Measurements from ENCODE around the gene PHLDA2.
A peak's percentile ranks its signal among the peaks of the same experiment; 100 is the strongest.
"Not testable (repeated sequence)": the region's sequence is repeated elsewhere in the genome, so short reads cannot be mapped to it uniquely, and the experiment has no call there.

PHLDA2 gene

DNA sequence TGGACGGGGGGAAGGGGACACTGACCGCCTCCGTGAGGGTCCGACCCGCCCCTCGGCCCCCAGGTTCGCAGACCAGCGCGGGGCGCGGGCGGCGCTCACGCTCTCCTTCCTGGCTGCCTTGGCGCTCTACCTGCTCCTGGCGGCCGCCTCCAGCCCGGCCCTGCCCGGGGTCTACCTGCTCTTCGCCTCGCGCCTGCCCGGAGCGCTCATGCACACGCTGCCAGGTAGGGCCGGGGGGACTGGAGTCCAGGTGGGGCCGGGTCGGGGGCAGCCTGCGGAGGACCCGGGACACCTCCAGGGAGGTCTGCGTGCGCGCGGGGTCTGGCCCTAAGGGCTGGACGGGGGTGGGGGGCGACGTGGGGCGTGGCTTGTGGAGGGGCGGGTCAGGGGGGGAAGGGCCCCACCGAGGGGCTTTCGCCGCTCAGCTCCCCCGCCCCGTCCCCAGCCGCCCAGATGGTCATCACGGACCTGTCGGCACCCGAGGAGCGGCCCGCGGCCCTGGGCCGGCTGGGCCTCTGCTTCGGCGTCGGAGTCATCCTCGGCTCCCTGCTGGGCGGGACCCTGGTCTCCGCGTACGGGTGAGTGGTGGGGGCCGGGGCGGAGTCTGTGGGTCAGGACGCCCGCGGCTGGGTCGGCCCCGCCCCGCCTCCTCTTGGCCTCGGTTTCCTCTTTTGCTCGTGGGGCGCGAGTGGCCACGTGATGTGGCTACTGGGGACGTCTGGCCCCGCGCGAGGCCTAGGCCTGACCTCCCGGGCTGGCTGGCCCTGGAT is 19.9 kb downstream of the PHLDA2 start:
- no peaks in the 10 kb centered on the region for H3K9me3 ChIP-seq (ENCODE audit: insufficient read depth, low read depth, low read length)
- no peaks in the 10 kb centered on the region for H4K20me1 ChIP-seq (ENCODE audit: insufficient read depth, low read length, poor library complexity, severe bottlenecking)
- H3K4me1 ChIP-seq (ENCODE audit: insufficient read depth, low read length, poor library complexity, severe bottlenecking): peaks cover 25% of the 10 kb centered on the region
- H3K9ac ChIP-seq (ENCODE audit: low read depth, low read length, poor library complexity, severe bottlenecking): no peak overlapping the region
- peaks cover 1% of the 10 kb centered on the region; the same call in 1 of the 2 replicates for H3K79me2 ChIP-seq (ENCODE audit: insufficient read depth, low read length)
- TF ChIP-seq CTCF (conservative IDR thresholded peaks at IDR 0.05; ENCODE audit: low read length): no peak
- TF ChIP-seq EZH2phosphoT487 (IDR thresholded peaks at IDR 0.05; ENCODE audit: borderline replicate concordance): no peak
- no peak overlapping the region for H3K4me2 ChIP-seq (ENCODE audit: low read depth, low read length, poor library complexity, severe bottlenecking)
- no peaks in the 10 kb centered on the region for H3K9me2 ChIP-seq (replicated peaks; ENCODE audit: low read depth, low read length)
- H2AFZ ChIP-seq (ENCODE audit: low read length): no peak overlapping the region
- no peak overlapping the region for H3K4me3 ChIP-seq (ENCODE audit: low read length, poor library complexity, severe bottlenecking)
- H3K27me3 ChIP-seq (ENCODE audit: insufficient read depth, low read length, poor library complexity, severe bottlenecking): no peaks in the 10 kb centered on the region
- no peaks in the 10 kb centered on the region for H3K36me3 ChIP-seq (ENCODE audit: insufficient read depth, low read length)
- H3F3A ChIP-seq (ENCODE audit: low read depth): no peaks in the 10 kb centered on the region

DNA sequence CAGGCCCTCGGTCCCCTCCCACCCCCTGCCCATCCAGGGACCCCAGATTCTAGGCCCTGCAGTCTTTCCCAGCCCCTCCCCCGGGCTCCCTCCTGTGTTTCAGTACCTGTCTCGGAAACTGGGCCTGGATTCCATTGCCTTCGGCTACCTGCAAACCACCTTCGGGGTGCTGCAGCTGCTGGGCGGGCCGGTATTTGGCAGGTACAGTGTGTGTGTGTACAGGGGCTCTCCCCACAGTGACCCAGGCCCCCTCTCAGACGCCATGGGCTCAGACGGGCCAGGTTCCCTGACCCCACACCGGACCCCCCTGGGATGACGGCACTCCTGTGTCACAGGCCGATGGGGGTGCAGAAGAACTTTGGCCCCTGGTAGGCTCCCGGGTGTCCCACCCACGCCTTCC is 21.1 kb downstream of the PHLDA2 start:
- Histone ChIP-seq H3K9me3 (ENCODE audit: insufficient read depth, low read depth, low read length) (no peaks in the 10 kb centered on the region), H3K9me2 (replicated peaks; ENCODE audit: low read depth, low read length) (no peaks in the 10 kb centered on the region), H3K4me2 (ENCODE audit: low read depth, low read length, poor library complexity, severe bottlenecking) (no peak overlapping the region), H3K4me3 (ENCODE audit: low read length, poor library complexity, severe bottlenecking) (no peak overlapping the region), H3K36me3 (ENCODE audit: insufficient read depth, low read length) (no peaks in the 10 kb centered on the region), H3K4me1 (ENCODE audit: insufficient read depth, low read length, poor library complexity, severe bottlenecking) (peaks cover 25% of the 10 kb centered on the region), H2AFZ (ENCODE audit: low read length) (no peak overlapping the region), H4K20me1 (ENCODE audit: insufficient read depth, low read length, poor library complexity, severe bottlenecking) (no peaks in the 10 kb centered on the region), H3K79me2 (ENCODE audit: insufficient read depth, low read length) (peaks cover 13% of the 10 kb centered on the region; the same call in 1 of the 2 replicates), H3K9ac (ENCODE audit: low read depth, low read length, poor library complexity, severe bottlenecking) (no peak overlapping the region), H3K27me3 (ENCODE audit: insufficient read depth, low read length, poor library complexity, severe bottlenecking) (no peaks in the 10 kb centered on the region), H3F3A (ENCODE audit: low read depth) (no peaks in the 10 kb centered on the region)
- TF ChIP-seq EZH2phosphoT487 (IDR thresholded peaks at IDR 0.05; ENCODE audit: borderline replicate concordance) (no peak), CTCF (conservative IDR thresholded peaks at IDR 0.05; ENCODE audit: low read length) (no peak)

GRCh38 chr11:2905299-2905698 is 23.9 kb downstream of the PHLDA2 start:
- H3K4me3 ChIP-seq (ENCODE audit: low read length, poor library complexity, severe bottlenecking); H3K27me3 ChIP-seq (ENCODE audit: insufficient read depth, low read length, poor library complexity, severe bottlenecking); H3F3A ChIP-seq (ENCODE audit: low read depth); H3K9me2 ChIP-seq (replicated peaks; ENCODE audit: low read depth, low read length); H3K9ac ChIP-seq (ENCODE audit: low read depth, low read length, poor library complexity, severe bottlenecking); H3K36me3 ChIP-seq (ENCODE audit: insufficient read depth, low read length); H3K9me3 ChIP-seq (ENCODE audit: insufficient read depth, low read depth, low read length); H2AFZ ChIP-seq (ENCODE audit: low read length); H4K20me1 ChIP-seq (ENCODE audit: insufficient read depth, low read length, poor library complexity, severe bottlenecking): not testable (repeated sequence)
- Histone ChIP-seq H3K79me2 (ENCODE audit: insufficient read depth, low read length) (peaks cover 20% of the 10 kb centered on the region; the same call in 1 of the 2 replicates), H3K4me2 (ENCODE audit: low read depth, low read length, poor library complexity, severe bottlenecking) (peak overlapping the region; percentile 84), H3K4me1 (ENCODE audit: insufficient read depth, low read length, poor library complexity, severe bottlenecking) (peaks cover 33% of the 10 kb centered on the region)

All from Loucy (cell line).